GM18511 (cell line): Measurements from ENCODE around the gene MYO1E.
"Not testable (repeated sequence)": the region's sequence is repeated elsewhere in the genome, so short reads cannot be mapped to it uniquely, and the experiment has no call there.

Source experiments
- ATAC-seq: cut with Tn5 transposase; IDR thresholded peaks from one replicate; pipeline ENCODE4 v1.9.1; 2021; ENCODE audit warnings: mild to moderate bottlenecking, moderate library complexity; ENCODE audit not compliant: unreplicated experiment

The MYO1E gene

GRCh38 chr15:59148153-59148833 is 224.4 kb downstream of the MYO1E start:
- ATAC-seq, result no peak

GRCh38 chr15:59147666-59148065 is 225.0 kb downstream of the MYO1E start:
- ATAC-seq, result no peak

GRCh38 chr15:59144594-59144993 is 228.1 kb downstream of the MYO1E start:
- not testable (repeated sequence) for ATAC-seq

- ATAC-seq, result no peak
Observed at GRCh38 chr15:59143281-59143680, 229.4 kb downstream of the MYO1E start.

GRCh38 chr15:59140422-59141226 is 232.0 kb downstream of the MYO1E start:
- ATAC-seq, result no peak

- no peak for ATAC-seq
Observed at GRCh38 chr15:59138243-59138642, 234.4 kb downstream of the MYO1E start.

GRCh38 chr15:59137566-59137965 is 235.1 kb downstream of the MYO1E start:
- no peak for ATAC-seq

- no peak for ATAC-seq
Observed at GRCh38 chr15:59133929-59134427, 238.7 kb downstream of the MYO1E start.

- no peak for ATAC-seq
Observed at GRCh38 chr15:59131969-59132562, 240.6 kb downstream of the MYO1E start.

GRCh38 chr15:59131456-59131855 is 241.2 kb downstream of the MYO1E start:
- no peak for ATAC-seq

- not testable (repeated sequence) for ATAC-seq
Observed at GRCh38 chr15:59127255-59127654, 245.4 kb downstream of the MYO1E start.

- not testable (repeated sequence) for ATAC-seq
Observed at GRCh38 chr15:59125683-59126082, 247.0 kb downstream of the MYO1E start.

GRCh38 chr15:59124261-59124660 is 248.4 kb downstream of the MYO1E start:
- no peak for ATAC-seq

- no peak for ATAC-seq
Observed at GRCh38 chr15:59120937-59121336, 251.7 kb downstream of the MYO1E start.

GRCh38 chr15:59119625-59120024 is 253.0 kb downstream of the MYO1E start:
- ATAC-seq, result no peak

- ATAC-seq, result no peak
Observed at GRCh38 chr15:59116771-59117170, 255.9 kb downstream of the MYO1E start.

- no peak for ATAC-seq
Observed at GRCh38 chr15:59116141-59116540, 256.5 kb downstream of the MYO1E start.

- no peak for ATAC-seq
Observed at GRCh38 chr15:59115047-59115446, 257.6 kb downstream of the MYO1E start.

- no peak for ATAC-seq
Observed at GRCh38 chr15:59111251-59111650, 261.4 kb downstream of the MYO1E start.

- ATAC-seq, result no peak
Observed at GRCh38 chr15:59105854-59106253, 266.8 kb downstream of the MYO1E start.

- ATAC-seq, result peak; percentile 99
Observed at GRCh38 chr15:59104912-59105732, 267.5 kb downstream of the MYO1E start, which contains the start of gene CCNB2. CCNB2 (plus strand) TSS chr15:59105146; CDS start chr15:59105269, 123 bp downstream.
